HepG2 (cell line): Measurements from ENCODE around the gene ZNF511. TPM values are rescaled to one million over a fixed set of nuclear protein-coding genes. Genes with fewer than 3 reads are reported as not detected.

Source experiments
- DRAP1 ChIP-seq: IDR thresholded peaks from 2 replicates; pipeline ENCODE4 v1.6.1; 2016; ENCODE audit warnings: missing genetic modification reagents, missing compliant biosample characterization
- E2F1 ChIP-seq: sonication (generic); formaldehyde crosslinking; IDR thresholded peaks from 2 replicates; pipeline ENCODE4 v1.5.0; 2020; ENCODE audit warnings: missing genetic modification reagents
- FOXK2 ChIP-seq: fragments of 450-650 bp; IDR thresholded peaks from 2 replicates; pipeline ENCODE4 v1.6.1; 2016
- FOXP1 ChIP-seq, 2 experiments: fragments of 450-650 bp in 1 of 2; IDR thresholded peaks; 2 replicates each; pipeline ENCODE4 v1.6.1; 2017 to 2018; ENCODE audit warnings: antibody characterized with exemption in 1 of 2
- KAT8 ChIP-seq: IDR thresholded peaks from 2 replicates; pipeline ENCODE4 v1.6.1; 2016; ENCODE audit warnings: missing genetic modification reagents, missing compliant biosample characterization
- KDM2A ChIP-seq: sonication (generic); formaldehyde crosslinking; IDR thresholded peaks from 2 replicates; pipeline ENCODE4 v1.4.0; 2020; ENCODE audit warnings: low read depth, missing genetic modification reagents, borderline replicate concordance
- KLF11 ChIP-seq: IDR thresholded peaks from 2 replicates; pipeline ENCODE4 v1.6.1; 2016; ENCODE audit warnings: missing compliant biosample characterization
- MIXL1 ChIP-seq: IDR thresholded peaks from 2 replicates; pipeline ENCODE4 v1.6.1; 2016
- MNT ChIP-seq: fragments of 450-650 bp; IDR thresholded peaks from 2 replicates; pipeline ENCODE4 v1.6.1; 2016
- NCOR1 ChIP-seq: fragments of 200-600 bp; sonication (generic); IDR thresholded peaks from 2 replicates; pipeline ENCODE4 v1.7.0; 2017; ENCODE audit warnings: antibody characterized with exemption, low read length, borderline replicate concordance
- NFKB2 ChIP-seq: sonication (generic); formaldehyde crosslinking; IDR thresholded peaks from 2 replicates; pipeline ENCODE4 v1.4.0; 2020; ENCODE audit warnings: missing genetic modification reagents, borderline replicate concordance
- RELA ChIP-seq: sonication (generic); formaldehyde crosslinking; IDR thresholded peaks from 2 replicates; pipeline ENCODE4 v1.4.0; 2020; ENCODE audit warnings: missing genetic modification reagents
- RFX1 ChIP-seq: fragments of 450-650 bp; IDR thresholded peaks from 2 replicates; pipeline ENCODE4 v1.6.1; 2017
- RFXAP ChIP-seq: sonication (generic); formaldehyde crosslinking; IDR thresholded peaks from 2 replicates; pipeline ENCODE4 v1.4.0; 2020; ENCODE audit warnings: missing genetic modification reagents, borderline replicate concordance
- SALL2 ChIP-seq: sonication (generic); formaldehyde crosslinking; IDR thresholded peaks from 2 replicates; pipeline ENCODE4 v1.8.1; 2023; ENCODE audit warnings: mild to moderate bottlenecking, missing genetic modification reagents, inconsistent platforms
- SIX4 ChIP-seq: sonication (generic); formaldehyde crosslinking; IDR thresholded peaks from 2 replicates; pipeline ENCODE4 v1.4.0; 2020; ENCODE audit warnings: missing genetic modification reagents
- TGIF2 ChIP-seq: IDR thresholded peaks from 2 replicates; pipeline ENCODE4 v1.6.1; 2016; ENCODE audit warnings: control low read depth, missing compliant biosample characterization
- THAP9 ChIP-seq: sonication (generic); formaldehyde crosslinking; IDR thresholded peaks from 2 replicates; pipeline ENCODE4; 2020; ENCODE audit warnings: missing genetic modification reagents, mild to moderate bottlenecking, borderline replicate concordance
- YY1 ChIP-seq: IDR thresholded peaks from 2 replicates; pipeline ENCODE4 v1.6.1; 2011; ENCODE audit warnings: low read length, low read depth, moderate library complexity, mild to moderate bottlenecking; ENCODE audit not compliant: insufficient read depth, insufficient replicate concordance
- ZEB1 ChIP-seq: IDR thresholded peaks from 2 replicates; pipeline ENCODE4 v1.6.1; 2012; ENCODE audit warnings: mild to moderate bottlenecking, low read depth, inconsistent platforms; ENCODE audit not compliant: insufficient replicate concordance
- ZMYM2 ChIP-seq: sonication (generic); formaldehyde crosslinking; IDR thresholded peaks from 2 replicates; pipeline ENCODE4 v1.8.0; 2022; ENCODE audit warnings: mild to moderate bottlenecking, missing genetic modification reagents
- ZNF335 ChIP-seq: sonication (generic); formaldehyde crosslinking; IDR thresholded peaks from 2 replicates; pipeline ENCODE4 v1.4.0; 2020; ENCODE audit warnings: missing genetic modification reagents
- ZNF501 ChIP-seq: sonication (generic); formaldehyde crosslinking; IDR thresholded peaks from 2 replicates; pipeline ENCODE4 v1.5.1; 2020; ENCODE audit warnings: mild to moderate bottlenecking, moderate library complexity, missing genetic modification reagents
- ZNF704 ChIP-seq: sonication (generic); formaldehyde crosslinking; IDR thresholded peaks from 2 replicates; pipeline ENCODE4 v1.8.1; 2023; ENCODE audit warnings: mild to moderate bottlenecking, inconsistent platforms, moderate library complexity, missing genetic modification reagents, borderline replicate concordance
- polyA plus RNA-seq, 8 experiments: library from polyadenylated mRNA; depleted of rRNA in 3 of 8; stranded (reverse) in 7 of 8; unstranded in 1 of 8; fragments of >200 nt; fragmentation: Illumina TruSeq in 4 of 8; extraction: Trizol in 4 of 8; gene quantifications; 2 replicates each; pipeline versions ENCODE4 v1.2.1 to v1.2.3, GENCODE V29; 2011 to 2016; ENCODE audit warnings: low read depth in 4 of 8, missing spikeins in 1 of 8, mixed read lengths in 1 of 8; ENCODE audit not compliant: insufficient read depth in 1 of 8
- total RNA-seq, 5 experiments: library from RNA; depleted of rRNA; stranded (reverse); fragments of >200 nt; fragmentation: Illumina TruSeq; extraction: Trizol; gene quantifications; 2 replicates each; pipeline ENCODE4 v1.2.3, GENCODE V29; 2016; ENCODE audit warnings: low read depth in 1 of 5

Gene ZNF511
- total and polyA plus RNA-seq, 2 of the 13 experiments (the other 11 are each of a cell fraction or from before 2014, with no cell fraction given) = 35.6 to 66.4 TPM

- TF ChIP-seq ZNF704 (CRISPR knock-in tag) = peak; percentile 31; the same call in 1 of the 2 replicates
- TF ChIP-seq ZNF501 (CRISPR knock-in tag) = 0 out of 2 replicates have a peak, but pooled peaks have one; percentile 42
- TF ChIP-seq ZMYM2 (CRISPR knock-in tag) = no peak
- 0 out of 2 replicates have a peak, but pooled peaks have one; percentile 35 for TF ChIP-seq RFXAP (CRISPR knock-in tag)
- TF ChIP-seq NFKB2 (CRISPR knock-in tag) = 0 out of 2 replicates have a peak, but pooled peaks have one; percentile 1
- no peak for TF ChIP-seq KLF11 (CRISPR knock-in tag)
- 0 out of 2 replicates have a peak, but pooled peaks have one; percentile 45 for TF ChIP-seq E2F1 (CRISPR knock-in tag)
- peak; percentile 9; the same call in 1 of the 2 replicates for TF ChIP-seq SALL2 (CRISPR knock-in tag)
- TF ChIP-seq SIX4 (CRISPR knock-in tag) = no peak
- peak; percentile 32; the same call in 1 of the 2 replicates for TF ChIP-seq MNT
- TF ChIP-seq KAT8 (CRISPR knock-in tag) = peak; percentile 32; the same call in 1 of the 2 replicates
- TF ChIP-seq FOXK2 = 0 out of 2 replicates have a peak, but pooled peaks have one; percentile 20
- TF ChIP-seq TGIF2 (CRISPR knock-in tag) = 0 out of 2 replicates have a peak, but pooled peaks have one; percentile 54
- peak; percentile 40; the same call in 1 of the 2 replicates for TF ChIP-seq RFX1
- no peak for TF ChIP-seq MIXL1 (CRISPR knock-in tag)
- no peak for TF ChIP-seq RELA (CRISPR knock-in tag)
- no peak for TF ChIP-seq FOXP1 (IDR thresholded peaks at IDR 0.05)
- TF ChIP-seq FOXP1 (CRISPR knock-in tag; IDR thresholded peaks at IDR 0.05) = peak; percentile 16; the same call in 1 of the 2 replicates
- TF ChIP-seq KDM2A (CRISPR knock-in tag) = 0 out of 2 replicates have a peak, but pooled peaks have one; percentile 6
- peak; percentile 32; the same call in 1 of the 2 replicates for TF ChIP-seq THAP9 (CRISPR knock-in tag)
- TF ChIP-seq DRAP1 = peak; percentile 9; the same call in 1 of the 2 replicates
- TF ChIP-seq ZEB1 = peak; percentile 78
- no peak for TF ChIP-seq ZNF335
- peak; percentile 48 for TF ChIP-seq YY1
- no peak for TF ChIP-seq NCOR1
Measured at GRCh38 chr10:133307776-133308420, 816 bp upstream of the ZNF511 start (continued).
